K562 (cell line): ENCODE data around the gene TXNRD2. TPM values are rescaled to one million over a fixed set of nuclear protein-coding genes. Genes with fewer than 3 reads are reported as not detected.
A peak's percentile ranks its signal among the peaks of the same experiment; 100 is the strongest.

Experiments
- ATAC-seq: fragments of 200-7000 bp; cut with Tn5 transposase; 3 replicates; pipeline ENCODE4 v1.9.1; 2020; ENCODE audit warnings: moderate library complexity
- BruUV-seq: library from RNA; stranded (reverse); fragments of 400-500 nt; replicated peaks from 2 replicates; lab custom pipeline; 2021; lab: Mats Ljungman, UMichigan
- CTCF ChIA-PET: fragments of 300-600 bp; formaldehyde crosslinking; extraction: SDS; loops from one replicate; lab custom pipeline; 2021; ENCODE audit warnings: low intra/inter-chr PET ratio; lab: Yijun Ruan, JAX
- POLR2A ChIA-PET: fragments of 300-600, 350-650 bp; sonication (Branson Sonifier 250); formaldehyde crosslinking; extraction: SDS; loops from one replicate; lab custom pipeline; 2021; ENCODE audit warnings: antibody characterized with exemption, inconsistent platforms; lab: Yijun Ruan, JAX
- DNase-seq, 4 experiments: peaks; one replicate each; pipeline versions ENCODE4 v3.0.0 to v3.0.0-alpha.2; 2011 to 2018; ENCODE audit warnings: low spot score in 3 of 4, mixed read lengths in 3 of 4; ENCODE audit errors: extremely low read depth in 1 of 4
- FAIRE-seq: peaks from 2 replicates; lab custom pipeline; 2011; peaks lifted over from hg19 to GRCh38; lab: Jason Lieb, UNC
- H2AFZ ChIP-seq: 2 replicates; pipeline ENCODE4 v1.6.0; 2011; ENCODE audit warnings: low read depth, low read length, control low read depth, inconsistent platforms
- H3K27ac ChIP-seq: fragments of 200-600 bp; 3 replicates; pipeline ENCODE4 v1.8.0; 2011; ENCODE audit warnings: low read depth, mild to moderate bottlenecking, control low read depth, inconsistent platforms, low read length, moderate library complexity, mixed read lengths; ENCODE audit errors: extremely low read depth
- H3K27me3 ChIP-seq, 2 experiments: fragments of 300-600 bp in 1 of 2; 2 replicates in 1 of 2; 3 replicates in 1 of 2; pipeline versions ENCODE4 v1.6.0 to v1.8.0; 2011; ENCODE audit warnings: inconsistent platforms in 2 of 2, low read length in 2 of 2, mild to moderate bottlenecking in 1 of 2, mixed read lengths in 1 of 2, moderate library complexity in 1 of 2; ENCODE audit not compliant: control insufficient read depth in 2 of 2, insufficient read depth in 2 of 2
- H3K36me3 ChIP-seq: fragments of 300-600 bp; 3 replicates; pipeline ENCODE4 v1.8.0; 2011; ENCODE audit warnings: mild to moderate bottlenecking, low read length, inconsistent platforms; ENCODE audit not compliant: control insufficient read depth, insufficient read depth
- H3K4me1 ChIP-seq, 2 experiments: fragments of 200-600 bp in 1 of 2; replicated peaks in 1 of 2; 2 replicates in 1 of 2; 3 replicates in 1 of 2; pipeline versions ENCODE4 v1.5.1 to v1.8.0; 2011; ENCODE audit warnings: inconsistent platforms in 2 of 2, low read length in 2 of 2, mild to moderate bottlenecking in 1 of 2, mixed read lengths in 1 of 2, moderate library complexity in 1 of 2; ENCODE audit not compliant: control insufficient read depth in 2 of 2, insufficient read depth in 2 of 2
- H3K4me2 ChIP-seq: 2 replicates; pipeline ENCODE4 v1.6.1; 2011; ENCODE audit warnings: low read length, control low read depth, inconsistent platforms, mixed read lengths; ENCODE audit not compliant: insufficient read depth
- H3K4me3 ChIP-seq: fragments of 200-600 bp; sonication (generic), shearing (Covaris generic); 2 replicates; pipeline ENCODE4 v1.5.1; 2016; ENCODE audit warnings: control low read depth, inconsistent platforms
- H3K79me2 ChIP-seq: fragments of 200-600 bp; 3 replicates; pipeline ENCODE4 v1.8.0; 2011; ENCODE audit warnings: low read length, inconsistent platforms; ENCODE audit not compliant: control insufficient read depth, insufficient read depth
- H3K9ac ChIP-seq, 2 experiments: 2 replicates each; pipeline versions ENCODE4 v1.6.0 to v1.6.1; 2011; ENCODE audit warnings: low read depth in 2 of 2, low read length in 2 of 2, control low read depth in 1 of 2, inconsistent platforms in 1 of 2, mild to moderate bottlenecking in 1 of 2, mixed read lengths in 1 of 2; ENCODE audit not compliant: insufficient read depth in 1 of 2
- H3K9me1 ChIP-seq: one replicate; pipeline ENCODE4 v1.6.0; 2011; ENCODE audit warnings: inconsistent platforms, mild to moderate bottlenecking, low read length, moderate library complexity; ENCODE audit not compliant: control insufficient read depth, insufficient read depth
- H3K9me3 ChIP-seq: replicated peaks from 2 replicates; pipeline ENCODE4 v1.5.1; 2011; ENCODE audit warnings: low read depth, low read length, inconsistent platforms; ENCODE audit not compliant: control insufficient read depth, insufficient read depth
- H4K20me1 ChIP-seq: replicated peaks from 2 replicates; pipeline ENCODE4 v1.6.1; 2011; ENCODE audit warnings: low read length, inconsistent platforms, mixed read lengths; ENCODE audit not compliant: control insufficient read depth, insufficient read depth
- ARID1B ChIP-seq: fragments of 450-650 bp; IDR thresholded peaks from 2 replicates; pipeline ENCODE4 v1.6.1; 2016; ENCODE audit warnings: antibody characterized with exemption, mild to moderate bottlenecking, inconsistent platforms
- COPS2 ChIP-seq: fragments of 450-650 bp; conservative IDR thresholded peaks from 2 replicates; pipeline ENCODE4 v1.6.1; 2016; ENCODE audit warnings: mild to moderate bottlenecking, moderate library complexity
- HMG20B ChIP-seq: fragments of 250-450 bp; sonication (Bioruptor Pico); IDR thresholded peaks from 2 replicates; pipeline ENCODE4 v1.5.0; 2021; ENCODE audit warnings: mild to moderate bottlenecking
- MCM3 ChIP-seq: fragments of 450-650 bp; IDR thresholded peaks from 2 replicates; pipeline ENCODE4 v1.6.1; 2016
- NFXL1 ChIP-seq: fragments of 450-650 bp; formaldehyde crosslinking; IDR thresholded peaks from 2 replicates; pipeline ENCODE4 v1.4.0; 2021; ENCODE audit warnings: mild to moderate bottlenecking
- PHB2 ChIP-seq: fragments of 450-650 bp; IDR thresholded peaks from 2 replicates; pipeline ENCODE4 v1.6.1; 2017; ENCODE audit warnings: low read depth
- PHF21A ChIP-seq: fragments of 450-650 bp; IDR thresholded peaks from 2 replicates; pipeline ENCODE4 v1.6.1; 2017; ENCODE audit warnings: low read depth, borderline replicate concordance
- PTTG1 ChIP-seq: fragments of 450-650 bp; IDR thresholded peaks from 2 replicates; pipeline ENCODE4 v1.6.1; 2016; ENCODE audit warnings: low read depth, mild to moderate bottlenecking, missing genetic modification characterization, missing compliant biosample characterization
- RAD51 ChIP-seq: fragments of 450-650 bp; IDR thresholded peaks from 2 replicates; pipeline ENCODE4 v1.7.1; 2016; ENCODE audit warnings: low read depth, mild to moderate bottlenecking, borderline replicate concordance
- RBM34 ChIP-seq: fragments of 200-400 bp; formaldehyde crosslinking; IDR thresholded peaks from 2 replicates; pipeline ENCODE4 v1.6.1; 2018; ENCODE audit warnings: low read length, borderline replicate concordance; ENCODE audit not compliant: insufficient read depth
- SMARCA4 ChIP-seq: fragments of 450-650 bp; IDR thresholded peaks from 2 replicates; pipeline ENCODE4 v1.6.1; 2016
- TFAM ChIP-seq: fragments of 250-450 bp; sonication (Bioruptor Pico); conservative IDR thresholded peaks from 2 replicates; pipeline ENCODE4 v1.5.0; 2021; ENCODE audit warnings: mild to moderate bottlenecking, moderate library complexity
- ZNF324 ChIP-seq: fragments of 250-450 bp; sonication (Bioruptor Pico); IDR thresholded peaks from 2 replicates; pipeline ENCODE4 v1.4.0; 2020; ENCODE audit warnings: mild to moderate bottlenecking
- ZNF436 ChIP-seq: fragments of 250-450, 450-650 bp; sonication (Bioruptor Pico); formaldehyde crosslinking; IDR thresholded peaks from 2 replicates; pipeline ENCODE4 v1.7.0; 2020; ENCODE audit warnings: mild to moderate bottlenecking
- WGBS: fragments of 100-300 bp; shearing (Covaris generic); methylation state at CpG from one replicate; pipeline ENCODE4 v1.1.6; 2016; ENCODE audit warnings: low coverage, mixed read lengths; ENCODE audit not compliant: insufficient coverage; ENCODE audit errors: missing lambda C conversion rate; 5-methylcytosine and 5-hydroxymethylcytosine counted together
- in situ Hi-C: fragments of 300-500 bp; cut with MboI; formaldehyde crosslinking; loops from 4 replicates; pipeline ENCODE4 v1.15.0; 2018; ENCODE audit warnings: inconsistent platforms, mixed read lengths
- intact Hi-C: fragments of 100-400 bp; cut with micrococcal nuclease; formaldehyde crosslinking; loops from 2 replicates; pipeline ENCODE4 v1.14.2; 2022
- polyA plus RNA-seq, 8 experiments: library from polyadenylated mRNA; depleted of rRNA in 4 of 8; stranded (reverse) in 5 of 8; unstranded in 3 of 8; fragments of >200 nt; fragmentation: Nextera tagmentation in 2 of 8; fragmentation: Illumina TruSeq in 1 of 8; extraction: Ambion mirVana in 2 of 8; extraction: Trizol in 1 of 8; gene quantifications; 2 replicates each; pipeline versions ENCODE4 v1.2.1 to v1.2.3, GENCODE V29; 2011 to 2014; ENCODE audit warnings: inconsistent platforms in 1 of 8, missing spikeins in 1 of 8
- total RNA-seq, 7 experiments: library from RNA; depleted of rRNA in 6 of 7; stranded (reverse); fragments of >200 nt in 6 of 7; fragmentation: Illumina TruSeq in 2 of 7; extraction: Trizol in 2 of 7; gene quantifications; 2 replicates each; pipeline versions ENCODE4 v1.2.1 to v1.2.3, GENCODE V29; 2011 to 2021; ENCODE audit warnings: low replicate concordance in 1 of 7
- TF ChIP-seq, protein P1 (sequence below), 2 experiments: IDR thresholded peaks; 2 replicates each; pipeline ENCODE4 v1.6.1; 2011; ENCODE audit warnings: borderline replicate concordance in 1 of 2, control low read depth in 1 of 2, low read depth in 1 of 2, low read length in 1 of 2, mild to moderate bottlenecking in 1 of 2, mixed read lengths in 1 of 2, moderate library complexity in 1 of 2; ENCODE audit not compliant: insufficient read depth in 1 of 2, insufficient read length in 1 of 2, poor library complexity in 1 of 2, severe bottlenecking in 1 of 2; ENCODE audit errors: extremely low read depth in 1 of 2
- TF ChIP-seq, protein P2 (sequence below): sonication (generic); formaldehyde crosslinking; IDR thresholded peaks from 2 replicates; pipeline ENCODE4 v1.8.1; 2023; ENCODE audit warnings: missing genetic modification reagents, mild to moderate bottlenecking, borderline replicate concordance

TXNRD2 gene
- total and polyA plus RNA-seq, 9 of the 15 experiments (the other 6 are each of a cell fraction or from before 2014, with no cell fraction given) = 3.3 to 80.2 (median 49.4) TPM

- no peak for DNase-seq
- peaks cover 11% of the 10 kb centered on the region; the same call in 1 of the 3 replicates for H3K79me2 ChIP-seq
- no peak for FAIRE-seq
- H3K9me1 ChIP-seq = peaks cover 4% of the 10 kb centered on the region
- H3K4me1 ChIP-seq = peaks cover 27 to 70% of the 10 kb centered on the region in 2 experiments
- peaks cover 61% of the 10 kb centered on the region; the same call in 2 of the 3 replicates for H3K36me3 ChIP-seq
- ChIA-PET CTCF (interaction anchor here (0.6 kb wide), 1 partner anchor 148 kb away, joined by 4 read pairs; no protein-coding TSS in a partner anchor), POLR2A (interaction anchor here (0.5 to 13.7 kb wide), 11 partner anchors 10 to 347 kb away, joined by 3 to 115 read pairs (median 4); partner anchors contain the start of gene TRMT2A)
- H3K4me3 ChIP-seq = no peak overlapping the region
- peaks cover 41% of the 10 kb centered on the region for H4K20me1 ChIP-seq
- ATAC-seq = no peak
- H3K4me2 ChIP-seq = no peak overlapping the region
- H3K27me3 ChIP-seq = no peaks in the 10 kb centered on the region
- no peaks in the 10 kb centered on the region for H3K9me3 ChIP-seq
- in situ Hi-C loops (no loop called here), intact Hi-C loops (no loop called here)
- whole genome bisulfite sequencing = 91% methylated on average over 30 of the region's 30 CpGs
- no peak overlapping the region for H3K27ac ChIP-seq
- no TSS peak for BruUV-seq
- peak overlapping the region in 1 of 2 experiments; percentile 73; a peak in 2 of 4 replicates for H3K9ac ChIP-seq
- H2AFZ ChIP-seq = no peak overlapping the region
- no peak for TF ChIP-seq RAD51
- no peak for TF ChIP-seq MCM3
- no peak for TF ChIP-seq COPS2
- peak; percentile 18; the same call in 1 of the 2 replicates for TF ChIP-seq ZNF436 (CRISPR knock-in tag)
- no peak for TF ChIP-seq SMARCA4
- TF ChIP-seq, protein P1, sequence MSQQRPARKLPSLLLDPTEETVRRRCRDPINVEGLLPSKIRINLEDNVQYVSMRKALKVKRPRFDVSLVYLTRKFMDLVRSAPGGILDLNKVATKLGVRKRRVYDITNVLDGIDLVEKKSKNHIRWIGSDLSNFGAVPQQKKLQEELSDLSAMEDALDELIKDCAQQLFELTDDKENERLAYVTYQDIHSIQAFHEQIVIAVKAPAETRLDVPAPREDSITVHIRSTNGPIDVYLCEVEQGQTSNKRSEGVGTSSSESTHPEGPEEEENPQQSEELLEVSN (IDR thresholded peaks at IDR 0.05; ENCODE audit: borderline replicate concordance in 1 of 2, extremely low read depth in 1 of 2, insufficient read depth in 1 of 2, insufficient read length in 1 of 2, low read depth in 1 of 2, low read length in 1 of 2, poor library complexity in 1 of 2, severe bottlenecking in 1 of 2) = no peak
- TF ChIP-seq HMG20B = no peak
- no peak for TF ChIP-seq ARID1B
- TF ChIP-seq PHF21A = no peak
- TF ChIP-seq RBM34 = no peak
- no peak for TF ChIP-seq PTTG1 (tag)
- TF ChIP-seq NFXL1 (CRISPR knock-in tag) = no peak
- TF ChIP-seq ZNF324 (CRISPR knock-in tag) = no peak
- TF ChIP-seq, protein P2, sequence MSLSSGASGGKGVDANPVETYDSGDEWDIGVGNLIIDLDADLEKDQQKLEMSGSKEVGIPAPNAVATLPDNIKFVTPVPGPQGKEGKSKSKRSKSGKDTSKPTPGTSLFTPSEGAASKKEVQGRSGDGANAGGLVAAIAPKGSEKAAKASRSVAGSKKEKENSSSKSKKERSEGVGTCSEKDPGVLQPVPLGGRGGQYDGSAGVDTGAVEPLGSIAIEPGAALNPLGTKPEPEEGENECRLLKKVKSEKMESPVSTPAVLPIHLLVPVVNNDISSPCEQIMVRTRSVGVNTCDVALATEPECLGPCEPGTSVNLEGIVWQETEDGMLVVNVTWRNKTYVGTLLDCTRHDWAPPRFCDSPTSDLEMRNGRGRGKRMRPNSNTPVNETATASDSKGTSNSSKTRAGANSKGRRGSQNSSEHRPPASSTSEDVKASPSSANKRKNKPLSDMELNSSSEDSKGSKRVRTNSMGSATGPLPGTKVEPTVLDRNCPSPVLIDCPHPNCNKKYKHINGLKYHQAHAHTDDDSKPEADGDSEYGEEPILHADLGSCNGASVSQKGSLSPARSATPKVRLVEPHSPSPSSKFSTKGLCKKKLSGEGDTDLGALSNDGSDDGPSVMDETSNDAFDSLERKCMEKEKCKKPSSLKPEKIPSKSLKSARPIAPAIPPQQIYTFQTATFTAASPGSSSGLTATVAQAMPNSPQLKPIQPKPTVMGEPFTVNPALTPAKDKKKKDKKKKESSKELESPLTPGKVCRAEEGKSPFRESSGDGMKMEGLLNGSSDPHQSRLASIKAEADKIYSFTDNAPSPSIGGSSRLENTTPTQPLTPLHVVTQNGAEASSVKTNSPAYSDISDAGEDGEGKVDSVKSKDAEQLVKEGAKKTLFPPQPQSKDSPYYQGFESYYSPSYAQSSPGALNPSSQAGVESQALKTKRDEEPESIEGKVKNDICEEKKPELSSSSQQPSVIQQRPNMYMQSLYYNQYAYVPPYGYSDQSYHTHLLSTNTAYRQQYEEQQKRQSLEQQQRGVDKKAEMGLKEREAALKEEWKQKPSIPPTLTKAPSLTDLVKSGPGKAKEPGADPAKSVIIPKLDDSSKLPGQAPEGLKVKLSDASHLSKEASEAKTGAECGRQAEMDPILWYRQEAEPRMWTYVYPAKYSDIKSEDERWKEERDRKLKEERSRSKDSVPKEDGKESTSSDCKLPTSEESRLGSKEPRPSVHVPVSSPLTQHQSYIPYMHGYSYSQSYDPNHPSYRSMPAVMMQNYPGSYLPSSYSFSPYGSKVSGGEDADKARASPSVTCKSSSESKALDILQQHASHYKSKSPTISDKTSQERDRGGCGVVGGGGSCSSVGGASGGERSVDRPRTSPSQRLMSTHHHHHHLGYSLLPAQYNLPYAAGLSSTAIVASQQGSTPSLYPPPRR (CRISPR knock-in tag) = no peak
- no peak for TF ChIP-seq TFAM
- TF ChIP-seq PHB2 = no peak
Observed at GRCh38 chr22:19962909-19963806, 21.5 kb upstream of the TXNRD2 start.
